HG03565 (cell line): ENCODE results near the gene TNS1.
A peak's percentile ranks its signal among the peaks of the same experiment; 100 is the strongest.
"Not testable (repeated sequence)": the region's sequence is repeated elsewhere in the genome, so short reads cannot be mapped to it uniquely, and the experiment has no call there.

ENCODE experiments used
- ATAC-seq: cut with Tn5 transposase; IDR thresholded peaks from one replicate; pipeline ENCODE4 v1.9.1; 2021; ENCODE audit warnings: mild to moderate bottlenecking, moderate library complexity; ENCODE audit not compliant: unreplicated experiment

TNS1 gene

GRCh38 chr2:218002845-218003180 lies at the start of gene TNS1:
Gene TNS1 (minus strand): TSS chr2:218002995. CDS start chr2:218002872, 123 bp downstream.
- ATAC-seq = no peak

- no peak for ATAC-seq
These were observed 49.1 kb upstream of the TNS1 start for GRCh38 chr2:218051903-218052302.

- ATAC-seq = no peak
These were observed 44.9 kb upstream of the TNS1 start for GRCh38 chr2:218047536-218048225.

DNA sequence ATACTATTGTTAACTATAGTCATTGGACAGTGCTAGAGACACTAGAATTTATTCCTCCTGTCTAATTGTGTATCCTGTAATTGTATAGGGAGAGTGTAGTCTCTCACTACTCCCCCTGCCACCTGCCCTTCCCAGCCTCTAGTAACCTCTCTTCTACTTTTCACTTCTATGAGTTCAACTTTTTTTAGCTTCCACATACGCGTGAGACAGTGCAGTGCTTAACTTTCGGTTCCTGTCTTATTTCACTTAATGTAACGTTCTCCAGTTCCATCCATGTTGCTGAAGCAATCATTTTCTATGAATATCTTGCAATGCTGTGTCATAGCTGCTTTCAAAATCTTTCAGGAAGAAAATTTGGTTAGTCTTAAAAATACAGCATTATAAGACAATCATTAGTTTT lies 43.4 kb upstream of the TNS1 start:
- ATAC-seq = peak; percentile 72

- ATAC-seq = not testable (repeated sequence)
These were observed 41.8 kb upstream of the TNS1 start for GRCh38 chr2:218044599-218044998.

- no peak for ATAC-seq
These were observed 40.9 kb upstream of the TNS1 start for GRCh38 chr2:218043701-218044109.

GRCh38 chr2:218043100-218043499 lies 40.3 kb upstream of the TNS1 start:
- ATAC-seq = no peak

DNA sequence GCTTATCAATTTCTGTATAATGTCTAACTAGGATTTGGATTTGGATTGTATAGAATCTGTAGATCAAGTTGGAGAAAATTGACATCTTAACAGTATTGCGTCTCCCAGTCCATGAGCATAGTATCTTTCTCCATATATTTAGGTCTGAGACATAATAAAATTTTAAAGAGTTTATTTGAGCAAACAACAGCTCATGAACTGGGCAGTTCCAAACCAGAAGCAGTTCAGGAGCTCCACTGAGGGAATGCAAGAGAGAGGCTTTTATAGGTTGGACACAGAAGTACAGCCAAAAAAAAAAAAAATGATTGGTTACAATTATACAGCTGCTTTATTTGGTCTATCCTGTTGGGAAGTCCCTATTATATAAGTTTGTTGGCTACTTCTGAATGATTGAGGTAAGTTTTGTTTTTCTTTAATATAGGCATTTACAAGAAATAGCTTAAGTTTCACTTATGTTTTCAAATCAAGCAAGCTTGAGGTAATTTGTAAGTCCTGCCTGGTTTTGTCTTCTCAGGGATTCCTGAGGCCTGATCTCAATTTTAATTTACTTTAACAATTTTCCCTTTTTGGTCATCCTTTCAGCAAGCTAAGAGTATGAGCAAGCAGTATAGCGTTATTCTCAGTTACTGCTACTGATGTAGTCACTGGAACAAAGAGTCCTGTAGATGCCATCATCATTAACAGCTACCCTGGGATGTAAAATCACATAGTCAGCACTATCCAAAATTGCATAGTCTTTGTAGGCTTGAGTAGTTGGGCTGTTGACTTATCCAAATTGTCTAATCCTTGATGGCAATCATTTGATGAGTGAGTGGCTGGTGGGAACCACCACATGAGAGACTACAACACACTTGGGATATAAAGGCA lies 38.7 kb upstream of the TNS1 start:
- ATAC-seq = no peak

DNA sequence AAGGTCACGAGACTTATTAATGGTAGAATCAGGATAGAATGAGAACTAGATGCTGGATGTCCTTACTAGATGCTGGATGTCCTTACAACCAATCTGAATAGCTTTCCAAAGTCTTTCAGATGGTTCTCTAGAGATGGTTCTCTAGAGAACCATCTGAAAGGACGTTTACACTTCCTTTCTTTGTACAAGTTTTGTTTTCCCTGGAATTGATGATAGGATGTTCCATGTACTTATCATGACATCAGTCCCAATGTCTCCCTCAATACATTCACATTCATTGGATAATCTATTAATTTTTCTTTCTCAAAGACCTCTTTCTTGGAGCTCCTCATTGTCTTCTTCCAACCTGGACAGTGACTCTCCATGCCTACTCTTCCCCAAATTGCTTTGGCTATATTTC lies 38.1 kb upstream of the TNS1 start:
- no peak for ATAC-seq

- ATAC-seq = no peak
These were observed 36.4 kb upstream of the TNS1 start for GRCh38 chr2:218039171-218039570.

DNA sequence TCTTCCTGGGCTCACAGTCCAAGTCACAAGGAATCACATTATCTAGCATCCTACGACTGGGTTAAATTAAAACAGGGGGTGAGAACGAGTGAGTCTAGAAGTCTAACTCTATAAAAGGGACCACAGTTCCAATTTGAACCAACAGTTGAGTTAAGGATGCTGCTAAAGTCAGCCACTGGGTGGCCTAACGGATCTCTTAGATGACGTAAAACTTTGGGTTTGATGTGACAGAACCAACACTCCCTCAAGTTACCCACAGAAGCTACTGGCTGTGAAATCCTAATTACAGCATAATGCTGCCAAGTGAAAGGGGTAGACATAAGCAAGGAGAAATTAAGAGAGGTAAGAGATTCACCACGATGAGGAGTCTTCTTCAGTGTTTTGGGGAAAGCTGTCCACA lies 33.6 kb upstream of the TNS1 start:
- no peak for ATAC-seq

DNA sequence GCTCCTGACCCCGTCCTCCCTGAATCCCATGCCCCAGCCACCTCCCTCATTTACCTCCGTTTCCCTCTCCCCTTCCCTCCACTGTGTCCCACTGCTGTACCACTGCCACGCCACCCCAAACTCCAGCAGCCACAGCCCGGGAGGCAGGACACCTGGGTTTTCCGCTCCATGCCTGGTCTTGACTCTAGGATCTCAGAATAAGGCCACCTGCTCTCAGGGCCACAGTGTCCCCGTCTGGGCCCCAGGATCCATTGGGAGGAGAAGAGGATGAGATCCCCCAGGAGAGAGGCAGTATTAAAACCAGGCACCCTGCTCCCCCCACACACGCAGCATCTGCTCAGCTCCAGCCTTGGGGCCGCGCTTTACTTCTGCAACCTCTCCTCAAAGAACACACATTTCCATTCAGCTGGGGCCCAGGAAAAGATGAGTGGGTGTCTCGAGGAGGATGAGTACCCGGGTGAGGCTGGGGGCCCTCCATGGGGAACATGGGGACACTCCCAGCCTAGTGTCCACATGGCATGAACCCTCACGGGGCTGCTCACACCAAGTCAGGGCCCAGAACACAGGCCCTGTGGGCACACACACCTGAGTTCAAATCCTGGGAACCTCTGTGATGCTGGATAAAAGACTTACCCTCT lies 32.8 kb upstream of the TNS1 start:
- no peak for ATAC-seq

- peak; percentile 63 for ATAC-seq
These were observed 31.9 kb upstream of the TNS1 start for GRCh38 chr2:218034497-218035213.

GRCh38 chr2:218033590-218034496 lies 31.0 kb upstream of the TNS1 start:
- no peak for ATAC-seq

- ATAC-seq = no peak
These were observed 30.4 kb upstream of the TNS1 start for GRCh38 chr2:218033208-218033589.

DNA sequence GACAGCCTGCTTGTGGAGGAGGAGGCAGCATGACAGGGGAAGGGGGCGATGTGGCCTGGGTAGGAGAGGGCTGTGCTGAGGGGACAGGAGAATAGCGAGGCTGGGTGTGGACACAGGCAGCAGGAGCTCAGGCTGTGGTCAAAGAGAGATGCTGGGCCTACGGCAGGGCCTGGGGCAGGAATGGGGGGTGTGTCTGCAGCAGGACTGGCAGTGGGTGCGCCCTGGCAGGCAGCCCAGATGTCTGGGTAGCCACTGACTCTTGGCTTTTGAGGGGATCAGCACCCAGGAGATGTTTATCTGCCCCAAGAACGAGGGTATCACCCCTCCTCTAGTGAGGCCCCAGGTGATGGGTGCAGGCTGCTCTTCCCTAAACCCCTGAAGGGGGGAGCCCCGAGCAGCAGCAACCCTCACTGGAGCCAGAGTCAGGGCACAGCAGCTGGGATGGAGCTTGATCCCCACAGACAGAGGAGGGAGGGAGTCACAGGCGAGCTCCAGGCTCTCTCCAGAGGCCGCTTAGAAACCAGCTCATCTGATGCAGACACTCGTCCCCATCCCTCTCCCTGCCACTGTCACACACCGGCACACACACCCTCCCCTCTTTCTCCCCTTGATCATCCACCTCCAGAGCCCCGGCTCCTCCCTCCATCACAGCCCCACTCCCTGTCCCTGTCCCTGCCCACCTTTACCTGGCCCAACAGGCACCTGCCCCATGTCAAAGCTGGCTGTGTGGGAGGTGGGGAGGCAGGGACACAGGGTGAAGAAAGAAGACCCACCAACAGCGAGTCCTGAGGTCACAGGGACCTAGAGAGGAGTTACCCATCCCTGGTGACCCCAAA lies 29.8 kb upstream of the TNS1 start:
- no peak for ATAC-seq

DNA sequence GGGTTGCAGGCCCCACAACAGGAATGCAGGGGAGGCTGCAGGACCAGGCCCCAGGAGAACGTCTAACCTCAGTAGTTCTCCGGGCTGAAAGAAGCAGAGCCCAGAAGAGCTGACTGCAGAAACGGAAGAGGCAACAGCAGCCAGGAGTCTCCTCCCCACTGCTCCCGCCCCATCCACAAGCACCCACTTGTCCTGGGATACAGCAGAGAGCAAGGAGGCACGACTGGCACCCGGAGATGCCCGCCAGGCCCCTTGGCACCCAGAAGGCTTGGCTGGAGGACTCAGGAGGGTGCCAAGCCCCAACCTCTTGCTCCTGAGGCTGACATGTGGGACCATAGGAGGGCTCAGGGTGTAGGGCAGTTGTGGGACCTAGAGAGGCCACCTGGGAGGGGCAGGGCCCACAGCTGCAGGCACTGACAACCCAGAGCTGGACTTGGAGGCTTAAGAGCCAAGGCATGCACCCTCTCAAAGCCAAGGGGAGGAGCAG lies 29.0 kb upstream of the TNS1 start:
- ATAC-seq = no peak

- no peak for ATAC-seq
These were observed 28.5 kb upstream of the TNS1 start for GRCh38 chr2:218031261-218031660.
